CD4-positive, alpha-beta T cell treated with Interleukin-2 at 100 ng/mL for 4 hours (primary cell): ENCODE results near the gene SLC25A21.
"Not testable (repeated sequence)": the region's sequence is repeated elsewhere in the genome, so short reads cannot be mapped to it uniquely, and the experiment has no call there.

Source experiments
- DNase-seq: peaks from one replicate; pipeline ENCODE4 v3.0.0-alpha.2; 2020; ENCODE audit warnings: low spot score

The SLC25A21 gene

GRCh38 chr14:36986407-36986806 is 186.0 kb downstream of the SLC25A21 start:
- no peak for DNase-seq

GRCh38 chr14:36981832-36982529 is 190.4 kb downstream of the SLC25A21 start:
- no peak for DNase-seq

GRCh38 chr14:36980413-36980812 is 192.0 kb downstream of the SLC25A21 start:
- DNase-seq = not testable (repeated sequence)

GRCh38 chr14:36979863-36980262 is 192.5 kb downstream of the SLC25A21 start:
- no peak for DNase-seq

GRCh38 chr14:36976571-36977023 is 195.8 kb downstream of the SLC25A21 start:
- DNase-seq = no peak

GRCh38 chr14:36975834-36976233 is 196.6 kb downstream of the SLC25A21 start:
- DNase-seq = no peak

- no peak for DNase-seq
Observed at GRCh38 chr14:36974985-36975384, 197.4 kb downstream of the SLC25A21 start.

- no peak for DNase-seq
Observed at GRCh38 chr14:36973806-36974442, 198.5 kb downstream of the SLC25A21 start.

GRCh38 chr14:36971263-36971855 is 201.0 kb downstream of the SLC25A21 start:
- no peak for DNase-seq

GRCh38 chr14:36967892-36968555 is 204.4 kb downstream of the SLC25A21 start:
- no peak for DNase-seq

- DNase-seq = no peak
Observed at GRCh38 chr14:36955967-36956366, 216.4 kb downstream of the SLC25A21 start.

- no peak for DNase-seq
Observed at GRCh38 chr14:36955376-36955775, 217.0 kb downstream of the SLC25A21 start.

- DNase-seq = no peak
Observed at GRCh38 chr14:36952689-36953088, 219.7 kb downstream of the SLC25A21 start.

GRCh38 chr14:36951380-36951911 is 221.0 kb downstream of the SLC25A21 start:
- DNase-seq = no peak

GRCh38 chr14:36950812-36951211 is 221.6 kb downstream of the SLC25A21 start:
- no peak for DNase-seq

GRCh38 chr14:36949371-36949770 is 223.0 kb downstream of the SLC25A21 start:
- DNase-seq = no peak

- no peak for DNase-seq
Observed at GRCh38 chr14:36948157-36948859, 224.1 kb downstream of the SLC25A21 start.

GRCh38 chr14:36947362-36947761 is 225.0 kb downstream of the SLC25A21 start:
- DNase-seq = no peak

GRCh38 chr14:36946872-36947271 is 225.5 kb downstream of the SLC25A21 start:
- no peak for DNase-seq

GRCh38 chr14:36944307-36945010 is 227.9 kb downstream of the SLC25A21 start:
- DNase-seq = no peak
